Measurements from ENCODE around the gene RNU6-7. TPM values are rescaled to one million over a fixed set of nuclear protein-coding genes. Genes with fewer than 3 reads are reported as not detected.
A peak's percentile ranks its signal among the peaks of the same experiment; 100 is the strongest.

The RNU6-7 gene
- total RNA-seq: not detected

GRCh38 chr14:32201816-32202490 lies at the start of gene RNU6-7:
RNU6-7 (plus strand) TSS chr14:32202045.
- DNase-seq: peak; percentile 43
- peak within 1 kb of the TSS; percentile 89 for H3K4me3 Mint-ChIP-seq
- no peaks in the 10 kb centered on the region for H3K9me3 Mint-ChIP-seq
- no peaks in the 10 kb centered on the region for H3K36me3 Mint-ChIP-seq (ENCODE audit: low read depth)
- H3K27me3 Mint-ChIP-seq (ENCODE audit: low read depth): no peaks in the 10 kb centered on the region
- CTCF ChIA-PET: interaction anchor here (0.6 to 2.0 kb wide), 3 partner anchors 13 to 267 kb away, joined by 3 to 12 read pairs (median 3); no protein-coding TSS in a partner anchor
- H3K4me1 Mint-ChIP-seq (ENCODE audit: low read depth): peaks cover 42% of the 10 kb centered on the region
- H3K27ac Mint-ChIP-seq: peak within 1 kb of the TSS; percentile 99
- intact Hi-C loops (cut with micrococcal nuclease): loop anchor here (1.0 to 10.0 kb wide), 6 partner anchors 100 to 1175 kb away; partner anchors contain the start of genes NPAS3 and STRN3

DNA sequence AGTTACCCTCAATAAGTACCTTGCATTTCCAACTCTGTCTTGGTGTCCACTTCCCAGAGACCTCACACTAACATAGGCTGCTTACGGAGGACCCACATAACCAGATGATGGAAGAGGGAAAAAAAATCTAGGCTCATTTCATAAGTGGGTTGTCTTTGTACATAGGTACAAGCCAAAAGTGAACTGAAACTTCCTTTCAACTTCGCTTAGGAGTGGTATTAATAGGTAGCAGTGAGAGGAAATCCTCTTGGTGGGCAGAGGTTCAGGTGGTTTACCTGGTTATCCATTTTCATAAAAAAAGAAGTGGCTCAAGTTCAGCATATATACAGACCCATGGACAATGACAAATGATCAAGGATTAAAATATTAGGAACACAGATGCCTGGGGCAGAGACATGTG lies 35.8 kb upstream of the RNU6-7 start:
- Mint-ChIP-seq H3K9me3 (peaks cover 7% of the 10 kb centered on the region), H3K4me1 (ENCODE audit: low read depth) (no peaks in the 10 kb centered on the region), H3K36me3 (ENCODE audit: low read depth) (no peaks in the 10 kb centered on the region), H3K27ac (no peak overlapping the region), H3K4me3 (no peak overlapping the region), H3K27me3 (ENCODE audit: low read depth) (no peaks in the 10 kb centered on the region)
- intact Hi-C loops (cut with micrococcal nuclease): no loop called here
- CTCF ChIA-PET: no interaction called here
- no peak for DNase-seq

GRCh38 chr14:32166924-32167323 lies 34.9 kb upstream of the RNU6-7 start:
- no peaks in the 10 kb centered on the region for H3K36me3 Mint-ChIP-seq (ENCODE audit: low read depth)
- intact Hi-C loops (cut with micrococcal nuclease): no loop called here
- H3K27ac Mint-ChIP-seq: no peak overlapping the region
- H3K27me3 Mint-ChIP-seq (ENCODE audit: low read depth): no peaks in the 10 kb centered on the region
- CTCF ChIA-PET: no interaction called here
- H3K4me3 Mint-ChIP-seq: no peak overlapping the region
- H3K4me1 Mint-ChIP-seq (ENCODE audit: low read depth): no peaks in the 10 kb centered on the region
- H3K9me3 Mint-ChIP-seq: peaks cover 3% of the 10 kb centered on the region
- no peak for DNase-seq

GRCh38 chr14:32167907-32168306 lies 33.9 kb upstream of the RNU6-7 start:
- Mint-ChIP-seq H3K27ac (no peak overlapping the region), H3K4me3 (no peak overlapping the region), H3K4me1 (ENCODE audit: low read depth) (no peaks in the 10 kb centered on the region), H3K36me3 (ENCODE audit: low read depth) (no peaks in the 10 kb centered on the region), H3K9me3 (no peaks in the 10 kb centered on the region), H3K27me3 (ENCODE audit: low read depth) (no peaks in the 10 kb centered on the region)
- intact Hi-C loops (cut with micrococcal nuclease): no loop called here
- DNase-seq: no peak
- CTCF ChIA-PET: no interaction called here

GRCh38 chr14:32169191-32169590 lies 32.7 kb upstream of the RNU6-7 start:
- Mint-ChIP-seq H3K9me3 (no peaks in the 10 kb centered on the region), H3K36me3 (ENCODE audit: low read depth) (no peaks in the 10 kb centered on the region), H3K4me3 (no peak overlapping the region), H3K27ac (no peak overlapping the region), H3K4me1 (ENCODE audit: low read depth) (no peaks in the 10 kb centered on the region), H3K27me3 (ENCODE audit: low read depth) (no peaks in the 10 kb centered on the region)
- DNase-seq: no peak
- CTCF ChIA-PET: no interaction called here
- intact Hi-C loops (cut with micrococcal nuclease): no loop called here

DNA sequence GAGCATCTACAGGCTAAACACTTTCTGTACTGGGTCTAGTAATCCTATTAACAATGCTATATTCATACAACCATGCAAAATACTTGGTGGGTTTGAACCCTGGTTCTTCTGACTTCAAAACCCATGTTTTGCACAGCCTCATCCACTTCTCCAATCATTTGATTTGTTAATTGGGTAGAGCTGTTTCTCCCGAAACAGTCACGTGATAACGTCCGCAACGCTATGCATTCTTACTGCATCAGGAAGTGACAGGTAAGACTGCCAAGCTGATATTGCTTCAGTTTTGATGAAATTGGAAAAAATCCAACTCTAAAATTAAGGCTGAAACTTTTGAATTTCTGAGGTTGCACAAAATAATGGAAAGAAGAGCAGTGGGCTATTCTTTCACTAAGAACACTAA lies 30.4 kb upstream of the RNU6-7 start:
- H3K27ac Mint-ChIP-seq: no peak overlapping the region
- H3K27me3 Mint-ChIP-seq (ENCODE audit: low read depth): no peaks in the 10 kb centered on the region
- intact Hi-C loops (cut with micrococcal nuclease): no loop called here
- no peak for DNase-seq
- H3K4me3 Mint-ChIP-seq: no peak overlapping the region
- no peaks in the 10 kb centered on the region for H3K36me3 Mint-ChIP-seq (ENCODE audit: low read depth)
- CTCF ChIA-PET: no interaction called here
- H3K4me1 Mint-ChIP-seq (ENCODE audit: low read depth): no peaks in the 10 kb centered on the region
- H3K9me3 Mint-ChIP-seq: no peaks in the 10 kb centered on the region

- Mint-ChIP-seq H3K27me3 (ENCODE audit: low read depth) (no peaks in the 10 kb centered on the region), H3K27ac (no peak overlapping the region), H3K36me3 (ENCODE audit: low read depth) (peaks cover 5% of the 10 kb centered on the region), H3K4me3 (no peak overlapping the region), H3K4me1 (ENCODE audit: low read depth) (peaks cover 6% of the 10 kb centered on the region), H3K9me3 (peaks cover 13% of the 10 kb centered on the region)
- CTCF ChIA-PET: interaction anchor here (0.6 to 0.7 kb wide), 3 partner anchors 27 to 497 kb away, joined by 4 to 6 read pairs (median 4); no protein-coding TSS in a partner anchor
- DNase-seq: no peak
- intact Hi-C loops (cut with micrococcal nuclease): no loop called here
These were observed 18.4 kb upstream of the RNU6-7 start for GRCh38 chr14:32183151-32184058.

DNA sequence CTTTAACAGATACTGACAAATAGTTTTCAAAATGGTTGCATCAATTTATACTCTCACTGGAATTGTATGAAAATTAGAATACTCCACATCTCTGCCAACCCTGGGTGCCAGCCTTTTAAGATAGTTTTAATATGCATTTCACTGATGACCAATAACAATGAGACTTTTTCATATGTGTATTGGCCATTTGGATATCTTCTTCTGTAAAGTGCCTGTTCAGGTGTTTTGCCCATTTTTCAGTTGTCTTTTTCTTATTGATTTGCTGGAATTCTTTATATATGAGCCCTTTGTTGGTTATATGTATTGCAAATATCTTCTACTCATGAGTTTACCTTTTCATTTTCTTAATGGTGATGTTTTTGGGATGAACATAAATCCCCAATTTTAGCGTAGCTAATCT lies 16.7 kb upstream of the RNU6-7 start:
- no peaks in the 10 kb centered on the region for H3K27me3 Mint-ChIP-seq (ENCODE audit: low read depth)
- CTCF ChIA-PET: no interaction called here
- H3K36me3 Mint-ChIP-seq (ENCODE audit: low read depth): peaks cover 5% of the 10 kb centered on the region
- peaks cover 8% of the 10 kb centered on the region for H3K4me1 Mint-ChIP-seq (ENCODE audit: low read depth)
- no peak for DNase-seq
- H3K4me3 Mint-ChIP-seq: no peak overlapping the region
- peaks cover 8% of the 10 kb centered on the region for H3K9me3 Mint-ChIP-seq
- intact Hi-C loops (cut with micrococcal nuclease): no loop called here
- no peak overlapping the region for H3K27ac Mint-ChIP-seq

DNA sequence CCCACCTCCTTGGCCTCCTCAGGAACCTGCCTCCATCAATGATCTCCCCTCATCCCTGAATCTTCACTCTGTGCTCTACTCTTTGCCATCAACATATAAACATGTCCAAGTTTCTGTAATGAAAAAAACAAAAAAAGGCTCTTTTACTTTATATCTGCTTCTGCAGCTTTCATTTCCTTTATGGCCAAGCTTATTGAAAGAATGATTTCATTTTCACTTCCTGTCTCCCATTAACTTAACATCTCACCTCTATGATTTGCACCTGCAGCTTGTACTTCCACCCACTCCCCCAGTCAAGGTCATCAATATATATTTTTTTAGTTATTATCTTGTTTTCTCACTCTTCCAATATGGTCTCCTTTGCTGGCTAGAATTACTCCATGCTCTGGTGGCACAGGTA lies 15.6 kb upstream of the RNU6-7 start:
- DNase-seq: no peak
- CTCF ChIA-PET: interaction anchor here (1.3 kb wide), 1 partner anchor 65 kb away, joined by 3 read pairs; no protein-coding TSS in a partner anchor
- Mint-ChIP-seq H3K9me3 (peaks cover 8% of the 10 kb centered on the region), H3K4me1 (ENCODE audit: low read depth) (peaks cover 8% of the 10 kb centered on the region), H3K27ac (no peak overlapping the region), H3K36me3 (ENCODE audit: low read depth) (peaks cover 5% of the 10 kb centered on the region), H3K4me3 (no peak overlapping the region), H3K27me3 (ENCODE audit: low read depth) (no peaks in the 10 kb centered on the region)
- intact Hi-C loops (cut with micrococcal nuclease): no loop called here

- CTCF ChIA-PET: interaction anchor here (0.6 to 1.1 kb wide), 2 partner anchors 62 to 104 kb away, joined by 3 read pairs; no protein-coding TSS in a partner anchor
- Mint-ChIP-seq H3K4me1 (ENCODE audit: low read depth) (peaks cover 15% of the 10 kb centered on the region), H3K36me3 (ENCODE audit: low read depth) (peaks cover 3% of the 10 kb centered on the region), H3K27me3 (ENCODE audit: low read depth) (no peaks in the 10 kb centered on the region), H3K9me3 (peaks cover 4% of the 10 kb centered on the region), H3K4me3 (no peak overlapping the region), H3K27ac (no peak overlapping the region)
- intact Hi-C loops (cut with micrococcal nuclease): no loop called here
- DNase-seq: no peak
These were observed 12.0 kb upstream of the RNU6-7 start for GRCh38 chr14:32189811-32190210.

- no peak for DNase-seq
- CTCF ChIA-PET: interaction anchor here (1.1 kb wide), 1 partner anchor 61 kb away, joined by 3 read pairs; no protein-coding TSS in a partner anchor
- no peaks in the 10 kb centered on the region for H3K9me3 Mint-ChIP-seq
- no peaks in the 10 kb centered on the region for H3K36me3 Mint-ChIP-seq (ENCODE audit: low read depth)
- intact Hi-C loops (cut with micrococcal nuclease): no loop called here
- H3K4me3 Mint-ChIP-seq: no peak overlapping the region
- H3K27ac Mint-ChIP-seq: no peak overlapping the region
- H3K27me3 Mint-ChIP-seq (ENCODE audit: low read depth): no peaks in the 10 kb centered on the region
- peaks cover 15% of the 10 kb centered on the region for H3K4me1 Mint-ChIP-seq (ENCODE audit: low read depth)
These were observed 11.2 kb upstream of the RNU6-7 start for GRCh38 chr14:32190673-32191072.

DNA sequence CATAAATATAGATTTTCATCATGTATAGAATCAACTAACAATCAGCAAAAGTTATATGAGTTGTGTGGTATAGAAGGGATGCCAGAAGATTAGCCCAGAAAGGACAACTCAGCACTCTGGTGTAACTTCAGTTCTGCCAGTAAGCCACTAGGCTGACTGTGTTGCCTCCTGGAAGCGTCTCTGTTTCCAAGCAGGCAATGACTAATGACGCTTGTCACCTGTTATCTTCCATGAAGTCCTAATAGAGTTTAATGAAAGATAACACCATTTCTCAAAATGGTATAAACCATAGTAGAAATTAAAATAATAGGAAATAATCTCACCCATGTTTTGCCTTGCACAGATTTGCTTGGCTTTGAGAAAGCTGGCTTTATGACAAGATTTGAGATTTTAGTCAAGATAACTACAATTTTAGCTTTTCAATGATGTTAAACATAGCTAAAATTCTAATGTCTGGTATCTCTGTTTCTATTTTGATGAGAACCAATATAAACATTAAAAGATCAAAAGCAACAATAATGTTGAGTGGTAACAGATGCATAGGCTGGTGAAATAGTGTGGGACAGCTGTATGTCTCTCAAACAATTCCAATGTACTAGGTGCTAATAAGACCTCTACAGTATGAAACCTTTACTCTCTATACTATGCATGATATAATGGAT lies 9.0 kb upstream of the RNU6-7 start:
- H3K9me3 Mint-ChIP-seq: no peaks in the 10 kb centered on the region
- H3K4me1 Mint-ChIP-seq (ENCODE audit: low read depth): peaks cover 14% of the 10 kb centered on the region
- peak; percentile 23 for DNase-seq
- H3K4me3 Mint-ChIP-seq: no peak overlapping the region
- H3K36me3 Mint-ChIP-seq (ENCODE audit: low read depth): no peaks in the 10 kb centered on the region
- no peaks in the 10 kb centered on the region for H3K27me3 Mint-ChIP-seq (ENCODE audit: low read depth)
- no peak overlapping the region for H3K27ac Mint-ChIP-seq
- CTCF ChIA-PET: interaction anchor here (0.6 kb wide), 1 partner anchor 112 kb away, joined by 3 read pairs; no protein-coding TSS in a partner anchor
- intact Hi-C loops (cut with micrococcal nuclease): loop anchor here (1.0 to 2.0 kb wide), 3 partner anchors 10 to 254 kb away; partner anchors contain the start of gene RNU6-8
